HFFc6 (cell line): ENCODE measurements around the gene TRAPPC3L. TPM values are rescaled to one million over a fixed set of nuclear protein-coding genes. Genes with fewer than 3 reads are reported as not detected.

Source experiments
- DNase-seq: peaks from one replicate; pipeline ENCODE4 v3.0.0-alpha.2; 2018
- H3K27ac Mint-ChIP-seq: 2 replicates; pipeline ENCODE4 v1.8.0; 2020; ENCODE audit warnings: mild to moderate bottlenecking, mixed read lengths
- H3K27me3 Mint-ChIP-seq: 2 replicates; pipeline ENCODE4 v1.8.0; 2021; ENCODE audit warnings: mild to moderate bottlenecking, moderate library complexity, mixed read lengths; ENCODE audit not compliant: insufficient read depth
- H3K36me3 Mint-ChIP-seq: 2 replicates; pipeline ENCODE4 v1.8.0; 2021; ENCODE audit warnings: low read depth, mixed read lengths
- H3K4me1 Mint-ChIP-seq: 2 replicates; pipeline ENCODE4 v1.8.0; 2020; ENCODE audit warnings: low read depth, mixed read lengths
- H3K4me3 Mint-ChIP-seq: 2 replicates; pipeline ENCODE4 v1.8.0; 2020; ENCODE audit warnings: mild to moderate bottlenecking, moderate library complexity, mixed read lengths
- H3K9me3 Mint-ChIP-seq: 2 replicates; pipeline ENCODE4 v1.8.0; 2020; ENCODE audit warnings: mild to moderate bottlenecking, mixed read lengths
- CTCF ChIP-seq: fragments of 200-600 bp; sonication (generic); IDR thresholded peaks from 2 replicates; pipeline ENCODE4 v1.5.0; 2021; ENCODE audit warnings: antibody characterized with exemption, mild to moderate bottlenecking
- total RNA-seq, 6 experiments: library from RNA; stranded (reverse); fragmentation: NEBNext Ultra II Directional; extraction: Animal tissue kit (Norgen Biotek cat#: 25700); gene quantifications; 2 replicates in 1 of 6; 3 replicates in 5 of 6; pipeline ENCODE4 v1.2.3, GENCODE V29; 2021

The TRAPPC3L gene
- total RNA-seq, 6 experiments from 2014 or later: 0.15 to 0.45 (median 0.32) TPM

DNA sequence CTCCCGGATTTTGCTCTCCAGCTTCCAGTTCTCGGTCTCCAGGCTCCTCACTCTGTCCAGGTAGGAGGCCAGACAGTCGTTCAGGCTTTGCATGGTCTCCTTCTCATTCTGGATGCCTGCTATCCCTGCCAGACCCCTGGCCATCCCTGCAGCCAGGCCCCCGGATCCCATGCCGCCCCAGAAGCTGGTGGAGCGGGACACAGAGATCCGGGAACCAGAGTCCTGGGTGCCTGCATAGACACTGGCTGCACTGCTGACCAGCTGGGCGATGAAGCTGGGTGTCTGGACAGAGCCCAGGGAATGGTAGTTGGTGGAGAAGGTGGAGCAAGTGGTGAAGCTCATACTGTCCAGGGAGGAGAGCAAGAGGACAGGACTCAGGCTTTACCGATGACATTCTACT lies 87.2 kb downstream of the TRAPPC3L start:
- no peak for TF ChIP-seq CTCF
- Mint-ChIP-seq H3K27me3 (no peaks in the 10 kb centered on the region; the same call in 1 of the 2 replicates), H3K27ac (no peak overlapping the region), H3K4me1 (peaks cover 15% of the 10 kb centered on the region), H3K4me3 (no peak overlapping the region), H3K36me3 (no peaks in the 10 kb centered on the region), H3K9me3 (no peaks in the 10 kb centered on the region)
- DNase-seq: no peak

- no peaks in the 10 kb centered on the region for H3K36me3 Mint-ChIP-seq
- peaks cover 9% of the 10 kb centered on the region for H3K4me1 Mint-ChIP-seq
- no peak for DNase-seq
- no peak overlapping the region for H3K27ac Mint-ChIP-seq
- no peak overlapping the region for H3K4me3 Mint-ChIP-seq
- no peaks in the 10 kb centered on the region for H3K9me3 Mint-ChIP-seq
- no peaks in the 10 kb centered on the region; the same call in 1 of the 2 replicates for H3K27me3 Mint-ChIP-seq
- no peak for TF ChIP-seq CTCF
Observed at GRCh38 chr6:116456927-116457326, 88.6 kb downstream of the TRAPPC3L start.

GRCh38 chr6:116456106-116456505 lies 89.4 kb downstream of the TRAPPC3L start:
- Mint-ChIP-seq H3K27me3 (no peaks in the 10 kb centered on the region; the same call in 1 of the 2 replicates), H3K36me3 (no peaks in the 10 kb centered on the region)
- TF ChIP-seq CTCF: no peak

GRCh38 chr6:116452531-116452930 lies 93.0 kb downstream of the TRAPPC3L start:
- H3K27ac Mint-ChIP-seq: no peak overlapping the region
- no peak for TF ChIP-seq CTCF
- no peaks in the 10 kb centered on the region for H3K27me3 Mint-ChIP-seq
- no peaks in the 10 kb centered on the region for H3K36me3 Mint-ChIP-seq
- peaks cover 29% of the 10 kb centered on the region for H3K4me1 Mint-ChIP-seq
- no peaks in the 10 kb centered on the region for H3K9me3 Mint-ChIP-seq
- no peak for DNase-seq
- no peak overlapping the region for H3K4me3 Mint-ChIP-seq

More at GRCh38 chr6:116456106-116456505, 89.4 kb downstream of the TRAPPC3L start:
- Mint-ChIP-seq H3K4me3 (no peak overlapping the region), H3K4me1 (peaks cover 8% of the 10 kb centered on the region), H3K9me3 (no peaks in the 10 kb centered on the region), H3K27ac (no peak overlapping the region)
- DNase-seq: no peak

- no peaks in the 10 kb centered on the region for H3K27me3 Mint-ChIP-seq
- H3K27ac Mint-ChIP-seq: no peak overlapping the region
- DNase-seq: no peak
- no peak overlapping the region for H3K4me3 Mint-ChIP-seq
- no peak for TF ChIP-seq CTCF
- H3K4me1 Mint-ChIP-seq: peaks cover 35% of the 10 kb centered on the region
- no peaks in the 10 kb centered on the region for H3K36me3 Mint-ChIP-seq
- H3K9me3 Mint-ChIP-seq: no peaks in the 10 kb centered on the region
Observed at GRCh38 chr6:116451916-116452315, 93.6 kb downstream of the TRAPPC3L start.
